Measurements from ENCODE around the gene TENM3. TPM values are rescaled to one million over a fixed set of nuclear protein-coding genes. Genes with fewer than 3 reads are reported as not detected.

TENM3 gene
- total and polyA plus RNA-seq, 12 donors: 2.6 to 54.4 (median 42.8) TPM

DNA sequence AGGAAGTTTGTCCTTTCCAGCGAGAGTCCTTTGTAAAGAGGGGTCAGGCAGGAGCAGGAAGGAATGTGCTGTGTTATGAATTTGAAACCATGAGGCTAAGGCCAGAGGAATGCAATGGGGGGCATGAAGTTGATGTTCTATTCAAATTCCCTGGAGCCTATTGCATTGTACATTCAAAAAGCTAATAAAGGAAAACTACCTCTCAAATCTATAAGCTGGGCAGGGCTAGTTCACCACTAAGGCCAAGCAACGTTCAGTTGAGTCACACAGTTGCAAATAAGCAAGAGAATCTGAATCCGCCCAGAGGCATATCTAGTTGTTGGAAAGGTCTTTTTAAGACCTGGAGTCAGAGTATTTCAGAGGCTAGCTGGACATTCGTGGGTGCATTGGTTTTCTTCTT is 525.6 kb downstream of the TENM3 start:
- Histone ChIP-seq H3K36me3 (replicated peaks in 1 of 2) (no peaks in the 10 kb centered on the region), H3K9me3 (replicated peaks in 1 of 3) (no peaks in the 10 kb centered on the region), H3K27me3 (no peaks in the 10 kb centered on the region), H3K4me1 (replicated peaks in 1 of 2) (no peaks in the 10 kb centered on the region), H3K4me3 (no peak overlapping the region), H3K27ac (no peak overlapping the region)
- intact Hi-C loops (cut with DNase I): no loop called here
- WGBS, 4 donors: 82 to 88% (median 85%) methylated on average over 4 of the region's 4 CpGs
- TF ChIP-seq, protein P1, sequence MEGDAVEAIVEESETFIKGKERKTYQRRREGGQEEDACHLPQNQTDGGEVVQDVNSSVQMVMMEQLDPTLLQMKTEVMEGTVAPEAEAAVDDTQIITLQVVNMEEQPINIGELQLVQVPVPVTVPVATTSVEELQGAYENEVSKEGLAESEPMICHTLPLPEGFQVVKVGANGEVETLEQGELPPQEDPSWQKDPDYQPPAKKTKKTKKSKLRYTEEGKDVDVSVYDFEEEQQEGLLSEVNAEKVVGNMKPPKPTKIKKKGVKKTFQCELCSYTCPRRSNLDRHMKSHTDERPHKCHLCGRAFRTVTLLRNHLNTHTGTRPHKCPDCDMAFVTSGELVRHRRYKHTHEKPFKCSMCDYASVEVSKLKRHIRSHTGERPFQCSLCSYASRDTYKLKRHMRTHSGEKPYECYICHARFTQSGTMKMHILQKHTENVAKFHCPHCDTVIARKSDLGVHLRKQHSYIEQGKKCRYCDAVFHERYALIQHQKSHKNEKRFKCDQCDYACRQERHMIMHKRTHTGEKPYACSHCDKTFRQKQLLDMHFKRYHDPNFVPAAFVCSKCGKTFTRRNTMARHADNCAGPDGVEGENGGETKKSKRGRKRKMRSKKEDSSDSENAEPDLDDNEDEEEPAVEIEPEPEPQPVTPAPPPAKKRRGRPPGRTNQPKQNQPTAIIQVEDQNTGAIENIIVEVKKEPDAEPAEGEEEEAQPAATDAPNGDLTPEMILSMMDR (IDR thresholded peaks at IDR 0.05): no peak
- no peak for TF ChIP-seq POLR2A (IDR thresholded peaks at IDR 0.05)
- no peak for DNase-seq

DNA sequence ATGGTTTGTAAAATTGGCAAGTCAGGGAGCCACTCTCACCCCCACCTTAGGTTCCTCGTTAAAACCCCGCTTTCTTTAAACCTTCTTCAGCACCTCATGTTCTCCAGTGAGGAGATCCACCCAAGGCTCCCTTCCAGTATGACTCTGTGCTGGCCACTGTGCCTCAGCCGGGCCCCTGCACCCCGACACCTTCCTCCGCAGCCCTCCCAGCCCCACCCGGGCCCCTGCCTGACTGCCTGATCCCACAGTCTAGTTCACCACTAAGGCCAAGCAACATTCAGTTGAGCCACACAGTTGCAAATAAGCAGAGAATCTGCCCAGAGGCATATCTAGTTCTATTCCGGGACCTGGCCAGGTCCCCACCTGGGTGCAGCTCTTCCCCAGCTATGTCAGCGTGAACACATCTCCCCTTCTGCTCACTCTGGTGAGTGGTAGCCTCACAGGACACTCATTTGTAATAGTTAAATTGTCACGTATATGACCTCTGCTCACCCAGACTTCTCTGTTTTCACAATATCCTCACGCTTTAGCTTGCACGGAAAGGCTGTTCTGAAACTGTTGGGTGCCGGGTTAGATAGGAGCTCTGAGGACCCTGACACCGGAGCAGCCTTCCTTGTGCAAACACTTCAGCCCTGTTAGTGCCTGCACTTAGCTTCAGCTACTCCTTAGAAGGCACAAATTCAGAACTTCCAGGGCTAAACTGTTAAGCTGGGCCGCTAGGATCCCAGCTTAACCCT is 527.2 kb downstream of the TENM3 start:
- H3K4me3 ChIP-seq: no peak overlapping the region
- intact Hi-C loops (cut with DNase I): no loop called here
- TF ChIP-seq, protein P1 (IDR thresholded peaks at IDR 0.05): no peak
- TF ChIP-seq POLR2A (IDR thresholded peaks at IDR 0.05): no peak
- no peaks in the 10 kb centered on the region for H3K9me3 ChIP-seq (replicated peaks in 1 of 3)
- DNase-seq: no peak
- no peaks in the 10 kb centered on the region for H3K27me3 ChIP-seq
- no peak overlapping the region for H3K27ac ChIP-seq
- H3K4me1 ChIP-seq (replicated peaks in 1 of 2): no peaks in the 10 kb centered on the region
- H3K36me3 ChIP-seq (replicated peaks in 1 of 2): no peaks in the 10 kb centered on the region
- WGBS, 4 donors: 86 to 93% (median 91%) methylated on average over 11 to 14 of the region's 14 CpGs

DNA sequence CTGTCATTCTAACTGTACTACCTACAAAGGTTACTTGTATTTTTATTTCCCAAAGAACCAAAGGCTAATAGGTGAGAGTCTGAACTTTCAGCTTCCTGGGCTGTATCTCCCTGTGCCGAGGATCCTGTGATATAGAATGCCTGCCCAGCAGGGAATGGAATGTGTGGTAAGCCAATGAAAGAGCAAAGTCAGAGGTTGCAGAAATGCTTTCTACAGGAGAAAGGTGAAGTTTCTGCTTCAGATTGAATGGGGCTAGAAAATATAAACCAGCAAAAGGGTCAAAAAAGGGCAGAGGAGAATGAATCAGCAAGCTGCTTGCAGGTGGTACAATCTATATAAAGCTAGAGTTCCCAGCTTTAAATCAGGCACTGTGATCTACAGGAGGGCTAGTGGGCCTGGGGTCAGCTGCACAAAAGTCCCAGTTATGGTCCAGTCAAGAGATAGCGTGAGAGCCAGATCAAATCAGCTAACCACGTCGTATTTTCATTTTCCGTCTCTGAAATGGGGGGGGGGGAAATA is 527.9 kb downstream of the TENM3 start:
- Histone ChIP-seq H3K27ac (no peak overlapping the region), H3K4me3 (no peak overlapping the region), H3K4me1 (replicated peaks in 1 of 2) (no peaks in the 10 kb centered on the region), H3K9me3 (replicated peaks in 1 of 3) (no peaks in the 10 kb centered on the region), H3K27me3 (no peaks in the 10 kb centered on the region), H3K36me3 (replicated peaks in 1 of 2) (no peaks in the 10 kb centered on the region)
- WGBS, 4 donors: 71 to 74% (median 73%) methylated on average over 5 of the region's 5 CpGs
- intact Hi-C loops (cut with DNase I): no loop called here
- DNase-seq: no peak
- TF ChIP-seq POLR2A (IDR thresholded peaks at IDR 0.05): no peak
- TF ChIP-seq, protein P1 (IDR thresholded peaks at IDR 0.05): no peak

DNA sequence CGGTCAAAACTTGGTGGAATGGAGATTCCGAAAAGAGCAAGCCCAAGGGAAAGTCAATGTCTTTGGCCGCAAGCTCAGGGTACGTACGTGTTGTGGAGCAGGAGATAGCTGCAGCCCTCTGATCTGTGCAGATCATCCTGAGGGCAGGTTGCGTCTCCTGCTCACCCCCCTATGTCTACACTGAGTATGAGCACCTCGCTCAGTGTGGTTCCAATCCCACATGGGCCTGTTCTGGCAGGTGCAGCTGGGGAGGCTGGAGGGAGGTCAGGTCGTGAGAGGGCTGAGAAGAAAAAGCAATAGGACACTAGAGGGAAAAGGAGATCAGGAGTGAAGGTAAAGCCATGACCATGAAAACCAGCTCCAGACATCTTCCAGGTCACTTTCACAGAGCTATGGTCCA is 531.9 kb downstream of the TENM3 start:
- Histone ChIP-seq H3K9me3 (replicated peaks in 1 of 3) (no peaks in the 10 kb centered on the region), H3K4me1 (replicated peaks in 1 of 2) (no peaks in the 10 kb centered on the region), H3K4me3 (no peak overlapping the region), H3K27ac (no peak overlapping the region), H3K36me3 (replicated peaks in 1 of 2) (no peaks in the 10 kb centered on the region), H3K27me3 (no peaks in the 10 kb centered on the region)
- 90 to 98% (median 95%) methylated on average over 8 of the region's 8 CpGs for WGBS, 4 donors
- intact Hi-C loops (cut with DNase I): no loop called here
- TF ChIP-seq, protein P1 (IDR thresholded peaks at IDR 0.05): no peak
- no peak for TF ChIP-seq POLR2A (IDR thresholded peaks at IDR 0.05)
- no peak for DNase-seq

All from adrenal gland (tissue), 12 donors.